Neural progenitor cell (in vitro differentiated cells): ENCODE results near the gene KRT9.

Experiments
- CTCF ChIP-seq: fragments of 200-600 bp; sonication (generic); IDR thresholded peaks from 2 replicates; pipeline ENCODE4 v1.5.1; 2017; ENCODE audit warnings: antibody characterized with exemption, mild to moderate bottlenecking
- EZH2phosphoT487 ChIP-seq: fragments of 200-600 bp; sonication (generic); IDR thresholded peaks from 2 replicates; pipeline ENCODE4 v1.6.1; 2017; ENCODE audit warnings: antibody characterized with exemption

DNA sequence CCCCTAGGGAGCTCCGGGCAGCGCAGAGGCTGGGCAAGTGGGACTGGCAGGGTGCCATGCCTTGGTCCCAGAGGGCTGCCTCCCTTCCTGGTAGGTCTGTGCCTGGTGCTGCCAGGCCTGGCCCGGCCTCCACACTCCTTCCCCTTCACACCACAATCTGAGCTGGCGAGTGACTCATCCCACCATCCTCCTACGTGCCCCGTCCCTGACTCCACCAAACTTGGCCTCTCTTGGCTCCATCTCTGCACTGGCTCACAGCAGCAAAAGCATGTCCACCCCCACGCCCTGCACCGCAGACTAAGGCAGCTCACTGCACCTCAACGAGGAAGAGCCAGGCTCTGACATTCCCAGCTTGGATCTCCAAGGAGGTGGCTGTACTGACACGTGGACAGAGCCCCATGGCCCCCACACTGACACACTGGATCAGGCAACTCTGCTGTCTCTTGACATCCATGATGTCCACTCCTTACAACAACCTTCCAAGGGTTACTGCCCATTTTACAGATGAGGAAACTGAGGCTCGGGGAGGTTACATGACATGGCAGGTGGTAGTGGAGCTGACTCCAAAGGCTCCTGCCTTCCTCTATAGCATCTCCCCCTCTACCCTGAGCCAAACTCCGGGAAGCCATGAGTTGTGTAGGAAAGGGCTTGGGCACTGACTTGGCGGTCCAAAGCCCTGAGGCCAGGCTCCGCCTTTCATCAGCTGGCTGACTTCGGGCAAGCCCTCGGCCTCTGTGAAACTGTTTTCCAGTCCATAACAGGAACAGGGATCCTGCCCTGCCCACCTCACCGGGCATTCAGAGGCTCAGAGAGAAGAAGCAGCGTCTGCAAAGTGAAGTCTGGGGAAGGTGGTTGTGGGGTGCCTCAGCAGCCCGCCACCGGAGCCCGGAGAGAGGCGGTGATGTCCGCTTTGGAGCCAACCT lies 23.7 kb downstream of the KRT9 start:
- TF ChIP-seq CTCF (no peak), EZH2phosphoT487 (no peak)
